OCI-LY7 (cell line): ENCODE measurements around the gene PRL. TPM values are rescaled to one million over a fixed set of nuclear protein-coding genes. Genes with fewer than 3 reads are reported as not detected.

Experiments used
- Bru-seq: library from RNA; stranded (reverse); fragments of 400-500 nt; gene quantifications from one replicate; lab custom pipeline; 2021; lab: Mats Ljungman, UMichigan
- BruChase-seq, 2 experiments: library from RNA; stranded (reverse); fragments of 400-500 nt; gene quantifications; one replicate each; lab custom pipeline; 2021; lab: Mats Ljungman, UMichigan
- BruUV-seq: library from RNA; stranded (reverse); fragments of 400-500 nt; replicated peaks from 2 replicates; lab custom pipeline; 2021; lab: Mats Ljungman, UMichigan
- CTCF ChIA-PET: fragments of 300-600 bp; sonication (Branson Sonifier 250); formaldehyde crosslinking; loops from one replicate; lab custom pipeline; 2022; ENCODE audit warnings: antibody characterized with exemption; ENCODE audit not compliant: unreplicated experiment; lab: Charles Lee
- POLR2A ChIA-PET: fragments of 300-600 bp; sonication (Branson Sonifier 250); formaldehyde crosslinking; loops from one replicate; lab custom pipeline; 2022; ENCODE audit warnings: antibody characterized with exemption; lab: Charles Lee
- DNase-seq: peaks from one replicate; pipeline ENCODE4 v3.0.0-alpha.2; 2015; ENCODE audit warnings: low spot score
- H2AFZ ChIP-seq: fragments of 200-600 bp; sonication (generic), shearing (Covaris generic); 2 replicates; pipeline ENCODE4 v1.6.1; 2014; ENCODE audit warnings: mild to moderate bottlenecking, antibody characterized with exemption, low read length, moderate library complexity
- H3K27ac ChIP-seq: fragments of 200-600 bp; sonication (generic); 2 replicates; pipeline ENCODE4 v1.5.1; 2014; ENCODE audit warnings: mixed run types, low read depth, mild to moderate bottlenecking, moderate library complexity, low read length, inconsistent platforms; ENCODE audit not compliant: poor library complexity, severe bottlenecking
- H3K36me3 ChIP-seq: fragments of 200-600 bp; sonication (generic); 2 replicates; pipeline ENCODE4 v1.6.1; 2014; ENCODE audit warnings: mild to moderate bottlenecking, antibody characterized with exemption, low read length, moderate library complexity, mixed read lengths; ENCODE audit not compliant: insufficient read depth
- H3K4me1 ChIP-seq: fragments of 200-600 bp; sonication (generic); 2 replicates; pipeline ENCODE4 v1.5.1; 2014; ENCODE audit warnings: mild to moderate bottlenecking, low read length; ENCODE audit not compliant: insufficient read depth, poor library complexity, severe bottlenecking
- H3K4me2 ChIP-seq: fragments of 200-600 bp; sonication (generic); 2 replicates; pipeline ENCODE4 v1.6.1; 2014; ENCODE audit warnings: mild to moderate bottlenecking, low read length
- H3K4me3 ChIP-seq: fragments of 200-600 bp; sonication (generic); 2 replicates; pipeline ENCODE4 v1.5.1; 2014; ENCODE audit warnings: mild to moderate bottlenecking, low read depth, low read length; ENCODE audit not compliant: poor library complexity, severe bottlenecking
- H3K79me2 ChIP-seq: fragments of 200-600 bp; sonication (generic); 2 replicates; pipeline ENCODE4 v1.6.1; 2016; ENCODE audit warnings: low read depth, mild to moderate bottlenecking, low read length, moderate library complexity, mixed read lengths; ENCODE audit not compliant: insufficient read depth
- H3K9me2 ChIP-seq: fragments of 200-600 bp; sonication (generic); 2 replicates; pipeline ENCODE4 v1.6.1; 2016; ENCODE audit warnings: mild to moderate bottlenecking, low read length, mixed read lengths; ENCODE audit not compliant: insufficient read depth
- H3K9me3 ChIP-seq: fragments of 200-600 bp; sonication (generic); 2 replicates; pipeline ENCODE4 v1.6.1; 2014; ENCODE audit warnings: mild to moderate bottlenecking, mixed run types, low read length, mixed read lengths
- H4K20me1 ChIP-seq: fragments of 200-600 bp; sonication (generic); 2 replicates; pipeline ENCODE4 v1.6.1; 2014; ENCODE audit warnings: mild to moderate bottlenecking, antibody characterized with exemption, low read length, moderate library complexity, mixed read lengths; ENCODE audit not compliant: insufficient read depth
- EZH2phosphoT487 ChIP-seq: fragments of 200-600 bp; sonication (generic); IDR thresholded peaks from 2 replicates; pipeline ENCODE4 v1.6.1; 2018; ENCODE audit warnings: low read depth, borderline replicate concordance, mild to moderate bottlenecking, mixed run types, antibody characterized with exemption, low read length, moderate library complexity, mixed read lengths
- intact Hi-C: fragments of 100-400 bp; cut with micrococcal nuclease; formaldehyde crosslinking; loops from one replicate; pipeline ENCODE4 v1.10.0; 2022; ENCODE audit not compliant: unreplicated experiment
- long read RNA-seq: library from polyadenylated mRNA; stranded (forward); transcript quantifications from one replicate; pipeline ENCODE4 v2.0.0, GENCODE V29; 2022
- total RNA-seq, 2 experiments: library from RNA; depleted of rRNA in 1 of 2; stranded (reverse); fragments of >200 nt in 1 of 2; shearing (Covaris generic) in 1 of 2; gene quantifications; 2 replicates each; pipeline ENCODE4 v1.2.3, GENCODE V29; 2014 to 2022
- TF ChIP-seq, protein P1 (sequence below): fragments of 200-600 bp; sonication (generic); conservative IDR thresholded peaks from 2 replicates; pipeline ENCODE4 v1.5.1; 2014; ENCODE audit warnings: mild to moderate bottlenecking, antibody characterized with exemption, low read length, moderate library complexity, mixed read lengths

Gene PRL
- total RNA-seq (2014; rRNA removed; shearing (Covaris generic)), result not detected in 2 replicates
- total RNA-seq (2022), result not detected in 2 replicates
- Bru-seq, nascent RNA, result not detected
- BruChase-seq, experiment 1, labeled RNA remaining after a 6-hour chase, result not detected
- not detected for BruChase-seq, experiment 2, labeled RNA remaining after a 2-hour chase
- long read RNA-seq, result 0 reads

DNA sequence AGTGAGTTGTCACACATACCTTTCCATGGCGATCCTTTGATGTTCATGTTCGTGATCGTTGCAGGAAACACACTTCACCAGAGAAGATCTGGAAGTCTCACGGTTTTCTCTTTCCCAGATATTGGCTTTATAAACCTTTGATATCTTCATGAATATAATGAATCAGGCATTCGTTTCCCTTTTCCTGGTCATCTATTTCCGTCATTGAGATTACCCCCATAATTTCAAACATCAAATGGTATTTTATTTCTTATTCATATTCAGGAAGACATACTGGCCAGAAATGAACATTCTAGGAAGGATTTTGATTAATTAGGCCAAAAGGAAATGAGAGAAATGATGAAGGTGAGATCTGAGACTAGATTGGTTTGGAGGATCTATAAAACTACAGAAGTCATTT, at the start of gene PRL:
TSS of gene PRL (minus strand) at position 101 of the 400 bp plus-strand sequence. CDS start at position 47, 54 bp downstream.
- Histone ChIP-seq H3K4me1 (no peaks in the 10 kb centered on the region), H3K9me2 (no peaks in the 10 kb centered on the region), H3K9me3 (no peaks in the 10 kb centered on the region), H3K36me3 (no peaks in the 10 kb centered on the region), H3K4me2 (no peak within 1 kb of the TSS), H4K20me1 (no peaks in the 10 kb centered on the region), H3K79me2 (no peaks in the 10 kb centered on the region), H3K27ac (no peak within 1 kb of the TSS), H3K4me3 (no peak within 1 kb of the TSS), H2AFZ (no peak within 1 kb of the TSS)
- ChIA-PET POLR2A (no interaction called here), CTCF (no interaction called here)
- no TSS peak for BruUV-seq
- no peak for DNase-seq
- intact Hi-C loops, result no loop called here
- TF ChIP-seq, protein P1, sequence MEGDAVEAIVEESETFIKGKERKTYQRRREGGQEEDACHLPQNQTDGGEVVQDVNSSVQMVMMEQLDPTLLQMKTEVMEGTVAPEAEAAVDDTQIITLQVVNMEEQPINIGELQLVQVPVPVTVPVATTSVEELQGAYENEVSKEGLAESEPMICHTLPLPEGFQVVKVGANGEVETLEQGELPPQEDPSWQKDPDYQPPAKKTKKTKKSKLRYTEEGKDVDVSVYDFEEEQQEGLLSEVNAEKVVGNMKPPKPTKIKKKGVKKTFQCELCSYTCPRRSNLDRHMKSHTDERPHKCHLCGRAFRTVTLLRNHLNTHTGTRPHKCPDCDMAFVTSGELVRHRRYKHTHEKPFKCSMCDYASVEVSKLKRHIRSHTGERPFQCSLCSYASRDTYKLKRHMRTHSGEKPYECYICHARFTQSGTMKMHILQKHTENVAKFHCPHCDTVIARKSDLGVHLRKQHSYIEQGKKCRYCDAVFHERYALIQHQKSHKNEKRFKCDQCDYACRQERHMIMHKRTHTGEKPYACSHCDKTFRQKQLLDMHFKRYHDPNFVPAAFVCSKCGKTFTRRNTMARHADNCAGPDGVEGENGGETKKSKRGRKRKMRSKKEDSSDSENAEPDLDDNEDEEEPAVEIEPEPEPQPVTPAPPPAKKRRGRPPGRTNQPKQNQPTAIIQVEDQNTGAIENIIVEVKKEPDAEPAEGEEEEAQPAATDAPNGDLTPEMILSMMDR, result no peak
- TF ChIP-seq EZH2phosphoT487, result no peak

DNA sequence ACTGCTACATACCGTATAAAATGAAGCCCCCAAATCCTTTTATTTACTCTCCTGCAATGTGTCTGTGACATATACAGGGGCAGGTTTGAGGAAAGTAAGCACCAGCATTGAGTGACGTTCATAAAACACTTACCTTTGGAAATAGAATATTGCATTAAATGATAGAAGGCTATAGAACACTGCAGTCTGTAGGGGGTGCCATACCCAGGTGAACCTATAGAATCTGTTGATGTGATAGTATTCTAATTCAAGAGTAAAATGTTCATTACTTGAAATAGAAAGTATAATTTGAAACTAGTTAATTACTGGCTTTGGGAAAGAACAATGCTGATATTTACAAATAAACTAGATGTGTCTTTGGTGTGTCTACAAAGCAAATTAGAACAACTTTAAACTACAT, 47.0 kb upstream of the PRL start:
- no peak overlapping the region for H3K4me2 ChIP-seq
- H2AFZ ChIP-seq, result no peak overlapping the region
- H3K36me3 ChIP-seq, result no peaks in the 10 kb centered on the region
- no peak overlapping the region for H3K4me3 ChIP-seq
- H3K9me2 ChIP-seq, result no peaks in the 10 kb centered on the region
- no peaks in the 10 kb centered on the region for H4K20me1 ChIP-seq
- H3K79me2 ChIP-seq, result no peaks in the 10 kb centered on the region
- H3K4me1 ChIP-seq, result no peaks in the 10 kb centered on the region
- ChIA-PET CTCF (no interaction called here), POLR2A (no interaction called here)
- TF ChIP-seq, protein P1, result peak; percentile 57
- no peak for TF ChIP-seq EZH2phosphoT487
- DNase-seq, result no peak
- intact Hi-C loops, result no loop called here
- no peaks in the 10 kb centered on the region for H3K9me3 ChIP-seq
- H3K27ac ChIP-seq, result no peak overlapping the region
- BruUV-seq, result no TSS peak

DNA sequence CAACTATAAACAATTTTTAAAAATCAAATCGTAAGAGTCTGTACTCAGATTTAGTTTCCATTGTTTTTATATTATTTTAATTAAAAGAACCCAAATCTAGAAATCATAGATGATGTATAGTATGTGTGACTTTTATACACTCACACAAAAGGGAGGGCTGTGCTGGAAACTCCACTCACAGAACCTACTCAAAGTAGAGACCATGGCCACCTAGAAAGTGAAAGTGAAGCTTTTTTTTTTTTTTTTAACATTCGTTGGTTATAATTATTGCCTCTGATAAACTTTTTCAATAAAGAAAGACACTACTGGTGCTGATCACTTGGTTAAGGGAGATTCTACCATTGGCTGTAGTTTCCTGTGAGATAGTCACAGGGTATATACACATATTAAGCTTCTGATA, 37.9 kb upstream of the PRL start:
- Histone ChIP-seq H4K20me1 (no peaks in the 10 kb centered on the region), H3K4me2 (no peak overlapping the region), H3K9me3 (no peaks in the 10 kb centered on the region), H3K27ac (no peak overlapping the region), H3K36me3 (no peaks in the 10 kb centered on the region), H3K79me2 (no peaks in the 10 kb centered on the region), H2AFZ (no peak overlapping the region), H3K4me1 (no peaks in the 10 kb centered on the region), H3K9me2 (no peaks in the 10 kb centered on the region), H3K4me3 (no peak overlapping the region)
- TF ChIP-seq EZH2phosphoT487, result no peak
- TF ChIP-seq, protein P1, result no peak
- POLR2A ChIA-PET, result interaction anchor here (0.6 kb wide), 1 partner anchor 259 kb away, joined by 3 read pairs; no protein-coding TSS in a partner anchor
- intact Hi-C loops, result no loop called here
- no TSS peak for BruUV-seq
- CTCF ChIA-PET, result no interaction called here
- no peak for DNase-seq
